Prostate gland (tissue), 2 donors: Measurements from ENCODE around the gene ELAVL2.

Experiments used
- POLR2A ChIP-seq: fragments of 450-650 bp; IDR thresholded peaks from one replicate; pipeline ENCODE4 v1.6.1; 2016; ENCODE audit warnings: antibody characterized with exemption, mild to moderate bottlenecking
- TF ChIP-seq, protein P1 (sequence below), 4 experiments: fragments of 200-600 bp in 2 of 4; fragments of 450-650 bp in 2 of 4; sonication (generic) in 2 of 4; IDR thresholded peaks; 1 replicate in 3 of 4; 2 replicates in 1 of 4; pipeline ENCODE4 v1.5.1; 2016 to 2019; ENCODE audit warnings: antibody characterized with exemption in 4 of 4, mild to moderate bottlenecking in 2 of 4, moderate library complexity in 2 of 4

DNA sequence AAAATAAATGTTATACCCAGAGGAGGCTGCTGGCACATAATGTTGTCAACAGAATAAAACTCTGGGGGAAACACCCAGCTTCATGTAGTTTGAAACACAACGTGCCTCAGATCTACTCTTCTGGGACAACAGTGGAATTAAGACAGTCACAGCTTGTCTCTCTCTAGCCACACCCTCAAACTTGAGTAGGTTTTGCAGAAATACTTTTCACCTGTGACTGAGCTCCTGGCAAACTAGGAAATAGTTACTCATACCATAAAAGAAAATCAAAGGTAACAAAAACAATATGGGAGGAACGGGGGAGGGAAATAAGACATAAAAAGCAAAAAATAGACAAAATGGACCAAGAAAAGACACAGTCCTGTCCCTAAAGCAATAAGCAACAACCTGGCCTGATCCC is 14.4 kb downstream of the ELAVL2 start:
- TF ChIP-seq POLR2A: no peak
- TF ChIP-seq, protein P1, sequence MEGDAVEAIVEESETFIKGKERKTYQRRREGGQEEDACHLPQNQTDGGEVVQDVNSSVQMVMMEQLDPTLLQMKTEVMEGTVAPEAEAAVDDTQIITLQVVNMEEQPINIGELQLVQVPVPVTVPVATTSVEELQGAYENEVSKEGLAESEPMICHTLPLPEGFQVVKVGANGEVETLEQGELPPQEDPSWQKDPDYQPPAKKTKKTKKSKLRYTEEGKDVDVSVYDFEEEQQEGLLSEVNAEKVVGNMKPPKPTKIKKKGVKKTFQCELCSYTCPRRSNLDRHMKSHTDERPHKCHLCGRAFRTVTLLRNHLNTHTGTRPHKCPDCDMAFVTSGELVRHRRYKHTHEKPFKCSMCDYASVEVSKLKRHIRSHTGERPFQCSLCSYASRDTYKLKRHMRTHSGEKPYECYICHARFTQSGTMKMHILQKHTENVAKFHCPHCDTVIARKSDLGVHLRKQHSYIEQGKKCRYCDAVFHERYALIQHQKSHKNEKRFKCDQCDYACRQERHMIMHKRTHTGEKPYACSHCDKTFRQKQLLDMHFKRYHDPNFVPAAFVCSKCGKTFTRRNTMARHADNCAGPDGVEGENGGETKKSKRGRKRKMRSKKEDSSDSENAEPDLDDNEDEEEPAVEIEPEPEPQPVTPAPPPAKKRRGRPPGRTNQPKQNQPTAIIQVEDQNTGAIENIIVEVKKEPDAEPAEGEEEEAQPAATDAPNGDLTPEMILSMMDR (IDR thresholded peaks at IDR 0.05): no peak
